Gastrocnemius medialis (tissue), 4 donors: ENCODE measurements around the gene SLC12A7.

Source experiments
- CTCF ChIP-seq, 5 experiments: fragments of 450-650 bp in 3 of 5; fragments of 200-600 bp in 2 of 5; sonication (generic) in 2 of 5; IDR thresholded peaks in 4 of 5; conservative IDR thresholded peaks in 1 of 5; 1 replicate in 4 of 5; 2 replicates in 1 of 5; pipeline ENCODE4 v1.5.1; 2016 to 2019; ENCODE audit warnings: antibody characterized with exemption in 5 of 5, mild to moderate bottlenecking in 3 of 5, moderate library complexity in 3 of 5
- POLR2A ChIP-seq, 2 donors: fragments of 450-650 bp; IDR thresholded peaks; one replicate each; pipeline ENCODE4 v1.6.1; 2017; ENCODE audit warnings: antibody characterized with exemption in 2 of 2, mild to moderate bottlenecking in 2 of 2, moderate library complexity in 2 of 2

- TF ChIP-seq POLR2A (IDR thresholded peaks at IDR 0.05) (no peak), CTCF (IDR thresholded peaks at IDR 0.05 in 4 of 5, conservative IDR thresholded peaks at IDR 0.05 in 1 of 5) (no peak)
Measured at GRCh38 chr5:1123418-1124147, 11.7 kb upstream of the SLC12A7 start.
